HFF-Myc (cell line): ENCODE data around the gene ST8SIA2.

Source experiments
- DNase-seq: peaks from one replicate; pipeline ENCODE4 v3.0.0-alpha.2; 2011; ENCODE audit warnings: low read depth; ENCODE audit errors: extremely low read depth
- H3K4me3 ChIP-seq: replicated peaks from 2 replicates; pipeline ENCODE4 v1.5.1; 2011; ENCODE audit warnings: low read depth, mild to moderate bottlenecking, control low read depth, low read length
- CTCF ChIP-seq: IDR thresholded peaks from 2 replicates; pipeline ENCODE4 v1.5.1; 2012; ENCODE audit warnings: mild to moderate bottlenecking, low read depth, low read length, control low read depth; ENCODE audit errors: missing control alignments

The ST8SIA2 gene

GRCh38 chr15:92449476-92449875, 55.8 kb downstream of the ST8SIA2 start:
- no peak overlapping the region for H3K4me3 ChIP-seq
- TF ChIP-seq CTCF = no peak

DNA sequence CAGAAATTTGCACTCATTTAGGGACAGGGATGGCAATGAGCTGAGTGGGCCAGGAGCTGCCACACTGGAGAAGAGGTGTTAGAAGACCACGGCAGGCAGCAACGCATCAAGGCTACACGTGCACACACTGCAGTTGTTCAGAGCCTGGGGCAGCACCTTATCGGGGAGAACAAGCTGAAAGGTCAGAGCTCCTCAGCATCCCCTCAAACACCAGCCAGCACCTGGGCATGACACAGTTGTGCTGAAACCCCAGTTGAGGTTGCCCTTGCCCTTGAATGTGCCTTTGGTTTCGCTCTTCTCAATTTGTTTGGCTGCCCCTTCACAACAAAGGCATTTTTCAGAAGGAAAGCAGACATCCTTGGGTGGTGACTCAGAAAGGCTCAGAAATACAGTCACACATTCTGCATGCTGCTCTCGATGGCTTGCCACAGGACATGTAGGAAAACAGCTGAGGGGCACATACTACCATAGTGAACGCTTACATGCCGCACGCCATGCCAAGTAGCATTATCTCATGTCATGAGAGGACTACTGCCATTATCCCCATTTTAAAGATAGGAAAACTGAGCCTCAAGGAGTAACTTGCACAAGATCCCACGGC, 57.6 kb downstream of the ST8SIA2 start:
- no peak for DNase-seq
- no peak overlapping the region for H3K4me3 ChIP-seq
- no peak for TF ChIP-seq CTCF

More at GRCh38 chr15:92449476-92449875, 55.8 kb downstream of the ST8SIA2 start:
- DNase-seq = no peak

DNA sequence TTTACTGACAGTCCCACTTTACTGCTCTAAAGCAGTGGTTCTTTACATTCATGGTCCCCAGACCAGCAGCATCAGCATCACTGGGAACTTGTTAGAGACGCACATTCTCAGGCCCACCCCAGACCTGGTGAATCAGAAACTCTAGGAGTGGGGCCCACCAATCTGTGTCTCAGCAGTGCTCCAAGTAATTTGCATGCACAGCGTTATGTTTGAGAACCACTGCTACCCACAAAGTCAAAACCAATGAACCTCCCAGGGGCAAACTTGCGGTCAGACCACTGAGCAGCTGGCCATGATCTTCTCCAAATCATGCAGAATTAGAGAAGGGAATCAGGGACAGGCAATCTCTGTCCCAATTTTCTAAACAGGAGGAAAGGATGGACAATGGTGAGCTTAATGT, 58.5 kb downstream of the ST8SIA2 start:
- H3K4me3 ChIP-seq = no peak overlapping the region
- TF ChIP-seq CTCF = no peak
- DNase-seq = no peak

- no peak overlapping the region for H3K4me3 ChIP-seq
- TF ChIP-seq CTCF = no peak
- DNase-seq = no peak
Observed at GRCh38 chr15:92453607-92454006, 59.9 kb downstream of the ST8SIA2 start.

DNA sequence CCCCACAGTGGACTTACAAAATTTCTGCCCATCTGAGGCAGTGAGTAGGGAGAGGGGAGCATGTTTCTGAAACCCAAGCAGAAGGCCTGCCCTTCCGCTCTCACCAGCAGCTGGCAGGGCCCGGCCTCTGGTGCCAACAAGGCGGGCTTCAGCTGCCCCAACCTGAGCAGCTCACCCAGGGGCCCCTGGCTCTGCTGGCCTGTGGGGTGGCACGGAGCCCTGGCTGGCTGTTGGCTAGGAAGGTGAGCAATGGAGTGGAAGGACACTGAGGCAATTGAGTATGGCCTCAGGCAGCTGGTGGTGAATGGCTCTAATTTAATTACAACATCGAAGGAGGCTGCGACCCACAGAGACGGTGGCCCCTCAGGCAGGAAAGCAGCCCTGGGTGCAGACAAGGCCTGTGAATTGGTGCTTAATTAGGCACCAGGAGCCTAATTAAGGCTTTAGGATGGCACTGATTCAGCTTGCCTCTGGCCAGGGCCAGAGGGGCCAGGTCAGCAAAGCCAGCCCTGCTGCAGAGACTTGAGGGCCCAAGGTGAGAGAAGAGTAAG, 60.9 kb downstream of the ST8SIA2 start:
- no peak for TF ChIP-seq CTCF
- no peak for DNase-seq
- no peak overlapping the region for H3K4me3 ChIP-seq

DNA sequence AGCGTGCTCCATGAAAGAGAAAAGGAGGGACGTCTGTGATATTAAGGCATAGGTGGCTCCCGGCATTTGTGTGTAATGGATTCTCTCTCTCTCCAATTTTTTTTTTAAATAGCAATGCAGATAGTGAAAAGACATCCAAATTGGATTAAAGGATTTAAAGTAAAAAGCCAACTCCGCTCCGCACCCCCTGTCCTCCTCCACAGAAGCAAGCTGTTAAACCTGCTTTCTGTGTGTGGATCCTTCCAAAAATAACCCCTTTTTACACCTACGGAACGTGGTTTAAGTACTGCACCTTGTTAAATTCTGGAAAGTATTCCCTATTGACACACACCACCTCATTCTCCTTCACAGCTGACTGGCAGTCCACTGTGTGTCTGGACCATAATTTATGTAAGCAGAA, 61.6 kb downstream of the ST8SIA2 start:
- TF ChIP-seq CTCF = no peak
- no peak overlapping the region for H3K4me3 ChIP-seq
- no peak for DNase-seq

DNA sequence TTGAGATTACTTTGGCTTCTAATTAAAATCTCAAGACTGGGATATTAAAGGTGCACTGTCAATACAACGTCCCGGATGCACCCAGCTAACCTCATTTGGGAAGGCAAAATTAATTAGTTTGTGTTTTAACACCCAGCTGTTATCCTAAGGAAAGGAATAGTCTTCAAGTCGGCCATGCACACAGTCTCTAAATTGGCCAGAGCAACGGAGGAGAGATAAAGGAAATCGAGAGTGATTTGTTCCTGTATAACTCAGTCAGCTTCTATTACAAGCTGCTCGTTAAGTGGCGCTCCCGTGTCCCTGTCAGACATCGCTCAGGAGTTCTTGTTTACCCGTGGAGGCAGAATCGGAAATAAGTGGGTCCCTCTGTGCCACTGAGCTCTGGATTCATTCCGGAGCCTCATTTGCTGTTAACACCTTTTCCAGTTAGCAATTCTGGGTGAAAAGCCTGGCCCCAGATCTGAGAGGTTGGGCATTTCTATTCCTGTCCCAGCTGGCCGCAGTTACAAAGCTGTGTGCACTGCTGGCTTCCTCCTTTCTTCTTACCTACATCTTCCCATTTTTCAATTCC, 63.9 kb downstream of the ST8SIA2 start:
- no peak overlapping the region for H3K4me3 ChIP-seq
- TF ChIP-seq CTCF = no peak
- no peak for DNase-seq
